ENCODE results near the gene PITX2.

- no peak for TF ChIP-seq POLR2A (IDR thresholded peaks at IDR 0.05)
- no peak for TF ChIP-seq CTCF (IDR thresholded peaks at IDR 0.05)
- no peak for TF ChIP-seq POLR2AphosphoS5 (IDR thresholded peaks at IDR 0.05)
Observed at GRCh38 chr4:110615353-110616237, 7.3 kb downstream of the PITX2 start.

All from upper lobe of left lung (tissue), 4 donors.